NCI-H345 treated with DMSO at 0.1 percent for 48 hours (cell line): ENCODE results near the gene PEMT.
"Not testable (repeated sequence)": the region's sequence is repeated elsewhere in the genome, so short reads cannot be mapped to it uniquely, and the experiment has no call there.

Source experiments
- DNase-seq: peaks from one replicate; lab custom pipeline; 2025; ENCODE audit not compliant: unreplicated experiment; lab: John Stamatoyannopoulos, UW

The PEMT gene

DNA sequence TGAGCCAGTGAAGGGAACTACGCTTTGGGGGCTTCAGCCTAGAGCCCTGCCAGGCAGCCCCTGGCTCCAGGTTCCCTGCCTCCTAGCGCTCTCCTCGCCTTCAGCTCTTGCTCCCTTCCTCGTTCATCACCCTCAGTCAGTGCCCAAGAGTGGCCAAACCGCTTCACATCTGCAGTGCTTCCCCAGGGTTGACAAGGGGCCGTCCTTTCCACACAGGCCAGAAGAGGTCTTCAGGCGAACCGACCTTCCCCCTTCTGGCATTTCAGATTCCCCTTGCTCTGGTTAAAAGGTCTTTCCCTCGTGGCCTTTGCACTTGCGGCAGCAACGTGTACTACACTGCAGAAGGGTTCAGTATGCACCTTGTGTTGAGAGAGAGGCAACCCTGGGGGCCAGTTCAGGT is 99.4 kb downstream of the PEMT start:
- DNase-seq, result no peak

DNA sequence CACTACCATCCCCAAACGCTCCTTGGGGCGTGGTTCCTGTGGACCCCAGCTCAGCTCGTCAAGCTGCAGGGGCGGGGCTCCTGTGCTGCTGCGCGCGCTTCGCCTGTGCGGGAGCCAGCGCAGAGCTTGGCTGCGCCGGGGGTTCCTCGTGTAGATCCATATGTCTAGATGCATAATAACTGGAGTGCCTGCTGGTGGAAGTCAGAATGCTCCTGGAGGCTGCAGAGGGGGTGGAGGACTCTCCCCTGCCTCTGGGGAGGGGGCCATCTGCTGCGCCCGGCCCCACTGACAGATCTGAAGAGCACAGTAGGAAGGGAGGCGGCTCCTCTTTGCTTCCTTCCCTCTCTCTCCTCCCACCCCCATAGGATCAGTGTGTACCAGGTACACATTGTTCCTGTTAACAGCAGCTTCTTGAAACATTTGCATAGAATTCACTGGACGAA is 99.9 kb downstream of the PEMT start:
- DNase-seq, result no peak

DNA sequence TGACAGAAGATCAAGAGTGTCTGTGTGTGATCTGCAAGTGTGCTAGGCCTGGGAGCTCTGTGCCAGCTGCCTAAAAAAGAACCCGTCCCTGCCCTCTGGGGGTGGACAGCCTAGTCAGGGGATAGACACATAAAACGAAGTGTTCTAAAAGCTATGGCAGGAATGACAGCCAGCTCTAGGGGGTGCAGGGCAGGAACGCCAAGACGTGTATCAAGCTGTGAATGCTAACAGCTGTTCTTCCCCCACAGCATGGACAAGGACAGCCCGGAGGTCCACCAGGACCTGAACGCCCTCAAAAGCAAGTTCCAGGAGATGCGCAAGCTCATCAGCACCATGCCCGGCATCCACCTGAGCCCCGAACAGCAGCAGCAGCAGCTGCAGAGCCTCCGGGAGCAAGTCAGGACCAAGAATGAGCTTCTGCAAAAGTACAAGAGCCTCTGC is 100.5 kb downstream of the PEMT start:
- DNase-seq, result no peak

DNA sequence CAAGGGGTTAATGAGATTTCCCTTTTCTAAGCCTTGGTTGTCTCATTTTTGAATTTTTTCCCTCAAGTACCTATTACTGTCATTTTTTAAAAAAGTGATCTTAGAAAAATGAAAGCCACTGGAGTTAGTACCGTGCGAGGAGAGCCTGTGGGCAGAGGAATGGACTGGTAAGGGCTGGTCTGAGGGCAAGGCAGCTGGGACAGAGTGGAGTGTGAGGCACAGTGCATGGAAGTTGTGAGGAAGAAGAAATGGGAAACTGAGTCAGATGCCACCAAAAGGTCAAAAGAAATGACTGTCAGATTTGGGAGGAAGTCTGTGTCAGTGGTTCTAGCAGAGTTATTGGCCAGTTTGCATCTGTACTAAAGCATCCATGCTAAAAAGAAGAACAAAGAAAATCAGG is 103.5 kb downstream of the PEMT start:
- DNase-seq, result no peak

DNA sequence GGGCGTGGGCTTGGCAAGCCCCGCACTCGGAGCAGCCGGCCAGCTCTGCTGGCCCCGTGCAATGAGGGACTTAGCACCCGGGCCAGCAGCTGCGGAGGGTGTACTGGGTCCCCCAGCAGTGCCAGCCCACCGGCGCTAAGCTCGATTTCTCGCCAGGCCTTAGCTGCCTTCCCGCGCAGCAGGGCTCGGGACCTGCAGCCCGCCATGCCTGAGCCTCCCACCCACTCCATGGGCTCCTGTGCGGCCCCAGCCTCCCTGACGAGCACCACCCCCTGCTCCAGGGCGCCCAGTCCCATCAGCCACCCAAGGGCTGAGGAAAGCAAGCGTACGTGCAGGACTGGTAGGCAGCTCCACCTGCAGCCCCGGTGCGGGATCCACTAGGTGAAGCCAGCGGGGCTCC is 105.1 kb downstream of the PEMT start:
- not testable (repeated sequence) for DNase-seq

DNA sequence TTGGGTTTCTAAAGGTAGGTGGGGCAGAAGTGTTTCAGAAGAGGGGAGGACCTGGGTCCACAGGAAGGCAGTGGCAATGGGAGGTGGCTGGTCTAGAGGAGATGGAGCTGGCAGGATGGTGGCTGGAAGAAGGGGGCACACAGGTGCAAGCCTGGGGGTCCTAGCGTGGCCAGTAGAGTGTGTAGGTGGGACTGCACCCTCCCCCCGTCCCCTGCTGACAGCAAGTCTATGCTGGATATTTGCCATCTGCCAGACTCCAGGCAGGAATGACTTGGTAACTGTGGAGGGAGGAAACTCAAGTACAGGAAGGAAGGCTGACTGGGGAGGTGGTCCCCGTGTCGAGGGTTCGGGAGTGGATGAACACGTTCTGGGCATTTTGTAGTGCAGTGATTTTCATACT is 106.1 kb downstream of the PEMT start:
- DNase-seq, result no peak

DNA sequence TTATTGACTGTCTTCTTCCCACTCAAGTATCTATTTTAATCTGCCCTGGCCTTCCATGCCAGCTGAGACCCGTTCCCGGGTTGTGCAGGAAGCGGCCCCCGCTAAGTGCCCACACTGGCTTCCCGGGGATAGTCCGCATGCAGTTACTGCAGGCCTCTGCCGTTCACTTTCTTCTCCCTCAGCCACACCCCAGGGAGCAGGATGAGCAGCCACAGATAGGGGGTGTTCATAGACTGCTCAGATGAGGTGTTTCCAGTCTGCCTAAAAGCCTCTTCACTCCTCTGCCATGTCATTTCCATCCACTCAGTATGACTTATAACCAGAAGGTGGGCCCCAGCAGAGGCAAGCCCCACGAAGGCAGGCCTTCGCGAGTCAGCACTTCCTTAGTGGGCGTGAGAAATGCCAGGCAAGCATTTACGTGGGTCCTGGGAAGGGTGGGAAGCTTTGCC is 107.0 kb downstream of the PEMT start:
- no peak for DNase-seq

DNA sequence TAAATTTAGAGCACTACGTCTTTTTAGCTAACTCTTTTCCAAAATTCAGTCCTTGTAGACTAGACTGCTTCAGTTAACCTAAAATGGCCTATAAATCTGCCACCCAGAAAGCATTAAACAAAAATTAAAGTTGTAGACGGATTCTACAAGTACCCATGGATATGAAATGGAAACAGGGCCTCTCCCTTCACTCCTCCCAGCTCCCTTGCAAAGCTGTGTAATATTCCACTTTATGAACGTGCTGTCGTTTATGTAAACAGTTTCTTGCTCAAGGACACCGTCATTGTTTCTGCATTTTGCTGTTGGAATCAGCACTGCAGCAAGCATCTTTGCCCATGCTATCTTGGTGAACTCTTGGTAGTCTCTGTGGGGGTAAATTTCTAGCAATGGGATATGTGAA is 109.6 kb downstream of the PEMT start:
- DNase-seq, result no peak

DNA sequence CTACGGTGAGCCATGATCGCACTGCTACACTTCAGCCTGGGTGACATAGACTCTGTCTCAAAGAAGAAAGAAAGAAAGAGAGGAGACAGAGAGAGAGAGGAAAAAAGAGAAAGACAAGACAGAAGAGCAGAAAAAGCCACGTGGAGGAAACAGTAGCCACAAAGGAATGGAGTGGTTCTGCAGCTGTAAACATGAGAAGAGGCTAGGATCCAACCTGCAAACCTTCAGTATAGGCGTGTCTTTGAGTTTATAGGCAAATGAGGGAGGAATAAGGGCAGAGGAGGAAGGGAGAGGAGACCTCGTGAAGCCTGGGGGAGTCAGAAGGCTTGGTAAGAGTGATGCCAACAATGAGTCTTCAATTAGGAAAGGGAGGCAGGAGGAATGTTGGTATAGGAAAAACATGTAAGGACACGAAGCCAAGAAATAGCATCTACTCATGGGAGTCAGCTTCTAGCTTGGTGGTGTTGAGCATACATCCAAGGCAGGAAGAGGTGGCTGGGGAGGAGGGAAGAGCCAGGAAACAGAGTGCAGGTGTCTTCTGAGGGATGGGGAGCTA is 110.8 kb downstream of the PEMT start:
- DNase-seq, result no peak

DNA sequence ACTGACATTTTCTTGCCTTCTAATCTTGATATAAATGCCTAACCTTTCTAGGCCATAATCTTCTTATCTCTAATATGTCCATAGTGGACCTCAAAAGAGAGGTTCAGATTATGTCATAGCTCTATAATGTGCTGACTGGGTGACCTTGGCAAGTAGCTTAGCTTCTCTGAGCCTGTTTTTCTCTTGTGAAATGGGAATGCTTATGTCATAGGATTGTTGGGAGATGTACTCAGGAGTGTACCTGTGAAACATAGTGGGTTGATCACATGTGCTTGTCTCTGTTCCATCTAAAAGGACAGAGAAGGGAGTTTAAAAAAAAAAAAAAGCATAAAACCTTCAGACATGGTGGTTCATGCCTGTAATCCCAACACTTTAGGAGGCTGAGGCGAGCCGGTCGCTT is 112.3 kb downstream of the PEMT start:
- no peak for DNase-seq

DNA sequence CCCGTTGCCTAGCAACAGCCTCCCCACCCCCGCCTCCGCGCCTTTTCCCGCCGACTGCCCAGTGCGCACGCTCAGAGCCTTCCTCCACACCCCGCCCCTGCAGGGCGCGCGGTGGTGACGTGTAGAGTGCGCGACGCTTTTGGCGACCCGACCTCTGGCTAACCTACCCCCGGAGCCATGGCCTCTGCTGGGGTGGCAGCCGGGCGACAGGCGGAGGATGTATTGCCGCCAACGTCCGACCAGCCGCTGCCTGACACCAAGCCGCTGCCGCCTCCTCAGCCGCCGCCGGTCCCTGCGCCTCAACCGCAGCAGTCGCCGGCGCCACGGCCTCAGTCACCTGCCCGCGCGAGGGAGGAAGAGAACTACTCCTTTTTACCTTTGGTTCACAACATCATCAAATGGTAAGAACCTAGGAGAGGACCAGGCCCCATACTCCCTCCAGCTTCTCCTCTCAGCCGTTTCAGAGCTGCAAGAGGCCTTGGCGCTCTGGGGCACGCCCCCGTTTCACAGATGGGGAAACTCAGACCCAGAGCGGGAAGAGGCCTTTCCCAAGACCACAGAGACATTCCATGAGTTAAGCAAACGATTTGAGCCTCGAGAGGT is 114.5 kb downstream of the PEMT start, which contains the start of gene MED9:
MED9 (plus strand) TSS at position 136 of the 603 bp plus-strand sequence; CDS start at position 178, 42 bp downstream.
- peak; percentile 73 for DNase-seq

DNA sequence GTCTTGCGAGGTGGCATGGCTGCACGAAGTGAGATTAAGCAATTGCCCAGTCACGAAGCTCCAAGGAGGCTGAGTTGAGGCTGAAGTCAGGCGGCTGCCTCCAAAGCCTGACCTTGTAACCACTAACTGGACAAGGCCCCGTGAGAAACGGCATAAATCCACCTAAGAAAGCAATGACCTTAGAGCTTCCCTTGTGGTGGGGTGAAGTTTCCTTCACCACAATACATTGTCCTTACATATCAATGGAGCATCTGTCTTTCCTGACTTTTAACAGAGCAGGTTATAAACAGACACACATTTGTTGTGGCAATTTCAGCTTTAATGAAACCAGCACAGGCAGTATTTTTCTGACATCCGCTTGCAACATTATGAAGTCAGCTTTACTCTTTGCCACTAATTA is 117.2 kb downstream of the PEMT start:
- no peak for DNase-seq

DNA sequence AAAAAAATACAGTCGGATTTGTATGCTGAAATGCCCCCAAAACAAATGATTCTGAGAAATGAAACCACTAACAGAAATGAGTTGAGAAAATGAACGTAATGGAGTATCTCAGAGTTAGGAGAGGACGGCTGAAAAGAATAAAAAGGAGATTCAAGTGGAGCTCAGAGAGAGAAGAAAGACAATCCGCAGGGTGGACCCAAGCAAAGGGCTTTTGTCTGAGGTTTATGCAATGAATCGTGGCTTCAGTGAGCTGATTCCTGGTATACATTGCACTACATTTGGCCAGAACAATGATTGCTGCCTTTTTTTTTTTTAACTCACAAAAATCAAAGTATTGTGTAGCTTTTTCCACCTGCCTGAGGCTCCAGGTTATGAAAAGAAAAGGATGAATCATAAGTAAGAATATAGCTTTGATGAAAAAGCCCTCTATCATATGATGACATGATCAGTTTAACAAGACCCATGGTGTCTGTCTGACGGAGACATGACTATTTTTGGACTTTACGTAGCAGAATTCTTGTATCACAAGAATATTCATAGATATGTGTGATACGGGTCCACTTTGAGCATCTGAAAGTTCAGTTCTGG is 119.1 kb downstream of the PEMT start:
- no peak for DNase-seq

DNA sequence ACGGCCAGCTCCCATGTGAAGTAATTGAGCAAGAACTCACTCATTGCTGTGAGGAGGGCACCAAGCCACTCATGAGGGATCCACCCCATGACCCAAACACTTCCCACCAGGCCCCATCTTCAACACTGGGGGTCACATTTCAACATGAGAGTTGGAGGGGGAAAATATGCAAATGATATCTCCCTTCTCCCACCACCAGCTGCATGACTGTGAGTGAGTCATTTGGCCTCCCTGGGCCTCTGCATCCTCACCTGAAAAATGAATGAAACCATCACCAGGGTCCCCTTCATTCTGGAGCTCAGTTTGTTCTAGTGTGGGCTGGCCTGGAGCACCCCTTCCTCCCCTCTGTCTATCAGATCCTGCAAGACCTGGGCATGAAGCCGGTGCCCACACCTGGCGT is 121.5 kb downstream of the PEMT start:
- no peak for DNase-seq

DNA sequence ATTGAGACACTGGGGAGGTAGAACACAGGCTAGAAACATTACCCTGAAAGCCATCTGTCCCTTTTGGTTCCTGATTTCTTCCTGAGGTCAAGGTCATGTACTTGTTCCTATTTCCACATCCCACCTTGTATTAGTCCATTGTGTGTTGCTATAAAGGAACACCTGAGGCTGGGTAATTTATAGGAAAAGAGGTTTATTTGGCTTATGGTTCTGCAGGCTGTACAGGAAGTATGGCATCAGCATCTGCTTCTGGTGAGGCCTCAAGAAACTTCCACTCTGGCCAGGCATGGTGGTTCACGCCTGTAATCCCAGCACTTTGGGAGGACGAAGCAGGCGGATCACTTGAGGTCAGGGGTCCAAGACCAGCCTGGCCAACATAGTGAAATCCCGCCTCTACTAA is 122.2 kb downstream of the PEMT start:
- DNase-seq, result no peak

DNA sequence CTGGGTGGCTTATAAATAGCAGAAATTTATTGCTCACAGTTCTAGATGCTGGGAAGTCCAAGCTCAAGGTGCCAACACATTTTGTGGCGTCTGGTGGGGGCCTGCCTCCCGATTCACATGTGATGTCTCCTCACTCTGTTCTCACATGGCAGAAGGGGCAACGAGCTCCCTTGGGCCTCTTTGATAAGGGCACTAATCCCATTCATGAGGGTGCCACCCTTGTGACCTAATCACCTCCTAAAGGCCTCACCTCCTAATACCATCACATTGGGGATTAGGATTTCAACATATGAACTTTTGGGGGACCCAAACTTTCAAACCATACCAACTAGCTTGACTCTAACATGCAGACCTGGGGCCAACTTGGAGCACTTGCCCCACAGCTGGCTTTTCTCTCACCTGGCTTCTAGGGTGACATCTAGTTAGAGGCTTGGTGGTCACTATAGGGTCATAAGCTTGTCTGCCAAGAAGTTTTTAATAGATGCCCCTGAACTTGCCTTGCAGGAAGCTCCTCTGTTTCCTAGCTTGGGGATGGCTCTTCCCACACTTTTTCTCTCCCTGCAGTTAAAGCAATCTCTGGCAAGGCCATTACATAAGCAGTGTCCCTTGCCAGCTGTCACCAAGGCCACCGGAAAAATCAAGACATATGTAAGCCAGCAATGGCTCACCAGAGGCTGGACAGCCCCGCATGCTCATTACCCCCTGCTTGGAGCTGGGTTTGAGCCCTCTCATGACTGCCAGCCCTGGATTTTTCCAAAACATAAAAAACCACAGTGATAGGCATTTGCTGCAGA is 123.1 kb downstream of the PEMT start:
- DNase-seq, result no peak

DNA sequence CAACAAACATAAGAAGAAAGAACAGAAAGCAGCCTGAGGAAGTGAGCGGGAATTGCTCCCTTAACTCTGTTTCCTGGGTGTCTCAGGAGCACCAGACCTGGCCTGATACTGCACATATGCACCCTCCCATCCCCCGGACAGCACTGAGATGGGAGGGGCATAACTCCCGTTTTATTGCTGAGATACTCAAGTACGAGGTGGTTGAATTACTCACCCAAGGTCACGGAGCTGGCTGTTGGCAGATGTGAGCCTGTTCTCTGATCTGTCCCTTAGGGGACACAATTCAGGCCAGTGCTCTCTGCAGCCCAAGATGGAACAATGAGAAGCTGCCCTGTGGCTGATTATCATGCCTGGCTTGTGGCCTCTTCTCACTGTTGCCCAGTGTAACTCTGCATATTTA is 123.8 kb downstream of the PEMT start:
- no peak for DNase-seq

DNA sequence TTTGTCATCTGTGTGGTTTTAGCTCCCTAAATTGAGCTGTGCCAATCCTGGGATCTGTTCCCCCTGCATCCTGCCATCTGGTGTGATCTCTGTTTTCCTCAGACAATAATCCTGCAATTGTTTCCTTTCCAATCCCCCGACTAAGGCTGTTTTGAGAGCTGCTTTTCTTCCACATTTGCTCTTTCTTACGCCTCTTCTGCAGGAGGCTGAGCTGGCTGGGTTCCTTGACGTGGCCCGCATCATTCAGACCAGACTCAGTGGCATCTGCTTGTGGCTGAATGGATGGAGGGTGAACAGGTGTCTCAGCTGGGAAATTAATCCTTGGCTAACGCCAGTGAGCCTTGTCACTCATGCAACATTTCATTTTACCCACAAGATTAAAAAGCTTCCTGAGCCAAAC is 124.5 kb downstream of the PEMT start:
- no peak for DNase-seq

DNA sequence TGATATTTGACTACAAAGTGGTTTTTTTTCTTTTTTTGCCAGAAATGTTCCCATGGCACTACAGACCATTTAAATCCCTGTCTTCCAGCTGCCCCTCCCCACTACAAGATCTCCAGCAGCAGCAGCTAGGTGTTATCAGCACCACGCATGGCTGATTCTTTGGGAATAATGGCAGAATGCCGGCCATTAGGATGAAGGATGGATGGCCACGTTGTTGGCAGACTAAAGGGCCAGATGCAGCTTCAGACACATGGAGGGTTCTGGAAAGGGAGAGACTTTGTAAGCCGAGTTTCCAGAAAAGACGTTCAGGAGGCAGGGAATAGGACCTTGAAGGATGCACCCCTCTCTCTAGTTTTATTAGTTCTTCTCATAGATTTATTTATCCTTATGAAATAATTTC is 125.0 kb downstream of the PEMT start:
- DNase-seq, result no peak

DNA sequence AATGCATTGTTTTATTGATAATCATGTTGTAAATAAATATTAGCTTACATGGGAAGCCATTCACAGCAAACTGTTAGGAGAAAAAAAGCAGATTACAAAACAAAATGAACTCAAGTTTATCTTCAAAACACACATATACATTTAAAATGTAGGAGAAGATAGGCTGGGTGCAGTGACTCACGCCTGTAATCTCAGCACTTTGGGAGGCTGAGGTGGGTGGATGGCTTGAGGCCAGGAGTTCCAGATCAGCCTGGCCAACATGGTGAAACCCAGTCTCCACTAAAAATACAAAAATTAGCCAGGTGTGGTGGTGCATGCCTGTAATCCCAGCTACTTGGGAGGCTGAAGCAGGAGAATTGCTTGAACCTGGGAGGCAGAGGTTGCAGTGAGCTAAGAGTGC is 125.6 kb downstream of the PEMT start:
- DNase-seq, result not testable (repeated sequence)

DNA sequence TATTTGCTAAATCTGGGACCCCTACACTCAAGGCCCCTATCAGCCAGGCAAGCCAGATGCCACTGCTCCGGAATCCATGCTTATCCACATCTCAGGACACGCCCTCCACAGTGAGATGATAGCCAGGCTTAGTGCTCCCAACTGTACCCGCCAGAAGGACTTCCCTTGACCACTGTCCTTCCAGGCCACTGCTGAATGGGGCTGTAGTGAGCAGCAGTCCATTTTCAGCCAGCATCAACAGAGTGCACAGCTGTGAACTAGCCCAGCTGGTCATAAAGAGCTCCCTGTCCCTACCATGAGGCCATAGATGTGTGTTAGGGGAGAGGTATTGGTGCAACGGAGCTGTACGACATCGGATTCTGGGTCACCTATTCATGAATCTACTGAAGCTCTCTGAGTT is 127.7 kb downstream of the PEMT start:
- no peak for DNase-seq
